ENCODE measurements around the gene TSPAN18. TPM values are rescaled to one million over a fixed set of nuclear protein-coding genes. Genes with fewer than 3 reads are reported as not detected.

TSPAN18 gene
- polyA plus RNA-seq, 3 donors, result 46.2 to 54.2 (median 47.0) TPM

Other genes with a start within 250 kb of the TSPAN18 start
- gene CD82, start 161.3 kb upstream of the TSPAN18 start, polyA plus RNA-seq (ENCODE audit: insufficient read length in 3 of 3), result 10 to 100 TPM; 14.6 to 20.4 (median 17.8) TPM
- gene TP53I11, start 223.9 kb downstream of the TSPAN18 start, polyA plus RNA-seq (ENCODE audit: insufficient read length in 3 of 3), result 10 to 100 TPM; 58.0 to 66.7 (median 61.8) TPM